ENCODE results near the gene FGF7.
"Not testable (repeated sequence)": the region's sequence is repeated elsewhere in the genome, so short reads cannot be mapped to it uniquely, and the experiment has no call there.

Gene FGF7

GRCh38 chr15:49380912-49381311, 42.1 kb upstream of the FGF7 start (continued):
- TF ChIP-seq TSHZ2 (CRISPR knock-in tag; IDR thresholded peaks at IDR 0.05) (no peak), ARNTL (CRISPR knock-in tag; IDR thresholded peaks at IDR 0.05; ENCODE audit: borderline replicate concordance, low read depth) (no peak), ZFP3 (CRISPR knock-in tag; IDR thresholded peaks at IDR 0.05) (no peak), TOX (CRISPR knock-in tag; IDR thresholded peaks at IDR 0.05; ENCODE audit: borderline replicate concordance) (no peak), TCF4 (CRISPR knock-in tag; IDR thresholded peaks at IDR 0.05; ENCODE audit: borderline replicate concordance) (no peak), ZNF565 (CRISPR knock-in tag; conservative IDR thresholded peaks at IDR 0.05; ENCODE audit: low read depth) (no peak), CSDC2 (CRISPR knock-in tag; IDR thresholded peaks at IDR 0.05) (no peak)

- ATAC-seq, result no peak
- TF ChIP-seq SNAI2 (CRISPR knock-in tag; IDR thresholded peaks at IDR 0.05), result no peak
Observed at GRCh38 chr15:49382394-49382793, 40.6 kb upstream of the FGF7 start.

GRCh38 chr15:49383266-49383665, 39.8 kb upstream of the FGF7 start:
- no peak for ATAC-seq
- TF ChIP-seq PPARA (CRISPR knock-in tag; IDR thresholded peaks at IDR 0.05; ENCODE audit: borderline replicate concordance) (no peak), PATZ1 (CRISPR knock-in tag; IDR thresholded peaks at IDR 0.05; ENCODE audit: borderline replicate concordance) (no peak), ZFP3 (CRISPR knock-in tag; IDR thresholded peaks at IDR 0.05) (no peak), SNAI2 (CRISPR knock-in tag; IDR thresholded peaks at IDR 0.05) (no peak), ZFP30 (CRISPR knock-in tag; IDR thresholded peaks at IDR 0.05) (no peak), RARB (CRISPR knock-in tag; IDR thresholded peaks at IDR 0.05) (no peak), ZNF8 (CRISPR knock-in tag; IDR thresholded peaks at IDR 0.05) (no peak)

GRCh38 chr15:49387471-49387870, 35.6 kb upstream of the FGF7 start:
- no peak for ATAC-seq
- TF ChIP-seq PATZ1 (CRISPR knock-in tag; IDR thresholded peaks at IDR 0.05; ENCODE audit: borderline replicate concordance) (no peak), TSHZ2 (CRISPR knock-in tag; IDR thresholded peaks at IDR 0.05) (no peak), OSR1 (CRISPR knock-in tag; IDR thresholded peaks at IDR 0.05) (no peak), GLIS3 (CRISPR knock-in tag; IDR thresholded peaks at IDR 0.05) (no peak)

GRCh38 chr15:49402515-49403296, 20.3 kb upstream of the FGF7 start:
- ATAC-seq, result not testable (repeated sequence)

Measured in SK-N-SH treated with all-trans-retinoic acid at 6 μM for 48 hours (cell line).